Smooth muscle cell (in vitro differentiated cells): Measurements from ENCODE around the gene SPTBN2. TPM values are rescaled to one million over a fixed set of nuclear protein-coding genes. Genes with fewer than 3 reads are reported as not detected.

Experiments
- DNase-seq: peaks from one replicate; lab custom pipeline; 2025; ENCODE audit not compliant: unreplicated experiment; lab: John Stamatoyannopoulos, UW
- H2AFZ ChIP-seq: fragments of 200-600 bp; sonication (generic); 2 replicates; pipeline ENCODE4 v1.6.0; 2016; ENCODE audit warnings: antibody characterized with exemption, low read depth, mild to moderate bottlenecking
- H3F3A ChIP-seq: fragments of 200-600 bp; sonication (generic); 2 replicates; pipeline ENCODE4 v1.6.0; 2017; ENCODE audit warnings: antibody characterized with exemption, low read depth
- H3K27ac ChIP-seq: fragments of 200-600 bp; sonication (generic); 2 replicates; pipeline ENCODE4 v1.5.1; 2016; ENCODE audit warnings: low read depth, mild to moderate bottlenecking
- H3K27me3 ChIP-seq: fragments of 200-600 bp; sonication (generic); 2 replicates; pipeline ENCODE4 v1.6.1; 2016; ENCODE audit warnings: low read depth, mild to moderate bottlenecking
- H3K36me3 ChIP-seq: fragments of 200-600 bp; sonication (generic); 2 replicates; pipeline ENCODE4 v1.5.1; 2016; ENCODE audit warnings: low read depth
- H3K4me1 ChIP-seq: fragments of 200-600 bp; sonication (generic); 2 replicates; pipeline ENCODE4 v1.5.1; 2016; ENCODE audit warnings: low read depth
- H3K4me2 ChIP-seq: fragments of 200-600 bp; sonication (generic); 2 replicates; pipeline ENCODE4 v1.6.0; 2016; ENCODE audit warnings: mild to moderate bottlenecking
- H3K4me3 ChIP-seq: fragments of 200-600 bp; sonication (generic); 2 replicates; pipeline ENCODE4 v1.5.1; 2016; ENCODE audit warnings: mild to moderate bottlenecking
- H3K79me2 ChIP-seq: fragments of 200-600 bp; sonication (generic); 2 replicates; pipeline ENCODE4 v1.6.0; 2016; ENCODE audit warnings: low read depth, mild to moderate bottlenecking
- H3K9ac ChIP-seq: fragments of 200-600 bp; sonication (generic); 2 replicates; pipeline ENCODE4 v1.6.0; 2016; ENCODE audit warnings: low read depth
- H3K9me3 ChIP-seq: fragments of 200-600 bp; sonication (generic); replicated peaks from 2 replicates; pipeline ENCODE4 v1.5.1; 2016; ENCODE audit warnings: low read depth
- H4K20me1 ChIP-seq: fragments of 200-600 bp; sonication (generic); 2 replicates; pipeline ENCODE4 v1.6.0; 2016; ENCODE audit warnings: low read depth
- CTCF ChIP-seq: fragments of 200-600 bp; sonication (generic); IDR thresholded peaks from 2 replicates; pipeline ENCODE4 v1.5.1; 2017; ENCODE audit warnings: borderline replicate concordance, mild to moderate bottlenecking, antibody characterized with exemption; ENCODE audit not compliant: insufficient read depth, poor library complexity, severe bottlenecking
- whole genome bisulfite sequencing: methylation state at CpG from one replicate; pipeline ENCODE4 v1.1.7; 2016; ENCODE audit warnings: low lambda C conversion rate; 5-methylcytosine and 5-hydroxymethylcytosine counted together
- polyA plus RNA-seq: library from polyadenylated mRNA; unstranded; fragments of >200 nt; fragmentation: Nextera tagmentation; extraction: Ambion mirVana; gene quantifications from 2 replicates; pipeline ENCODE4 v1.2.1, GENCODE V29; 2016
- total RNA-seq: library from RNA; depleted of rRNA; stranded (reverse); fragments of >200 nt; gene quantifications from 2 replicates; pipeline ENCODE4 v1.2.3, GENCODE V29; 2014

SPTBN2 gene
- total and polyA plus RNA-seq, 2 experiments from 2014 or later = 15.7 to 20.9 TPM

- 79% methylated on average over 2 of the region's 2 CpGs for WGBS
- H4K20me1 ChIP-seq = no peaks in the 10 kb centered on the region
- DNase-seq = no peak
- H3K27me3 ChIP-seq = no peaks in the 10 kb centered on the region
- H3K9me3 ChIP-seq = no peaks in the 10 kb centered on the region
- H3F3A ChIP-seq = no peaks in the 10 kb centered on the region
- H3K9ac ChIP-seq = no peak overlapping the region
- H3K79me2 ChIP-seq = no peaks in the 10 kb centered on the region
- H3K36me3 ChIP-seq = no peaks in the 10 kb centered on the region
- H3K4me2 ChIP-seq = no peak overlapping the region
- no peak overlapping the region for H3K27ac ChIP-seq
- H2AFZ ChIP-seq = no peak overlapping the region
- peaks cover 4% of the 10 kb centered on the region for H3K4me1 ChIP-seq
- TF ChIP-seq CTCF = no peak
- no peak overlapping the region for H3K4me3 ChIP-seq
These were observed 37.7 kb upstream of the SPTBN2 start for GRCh38 chr11:66766681-66767080.

- DNase-seq = no peak
- Histone ChIP-seq H3K4me3 (no peak overlapping the region), H3K27me3 (no peaks in the 10 kb centered on the region), H3K27ac (no peak overlapping the region), H4K20me1 (no peaks in the 10 kb centered on the region), H2AFZ (no peak overlapping the region), H3K9me3 (no peaks in the 10 kb centered on the region), H3K79me2 (no peaks in the 10 kb centered on the region), H3K4me1 (no peaks in the 10 kb centered on the region), H3F3A (no peaks in the 10 kb centered on the region), H3K9ac (no peak overlapping the region), H3K4me2 (no peak overlapping the region), H3K36me3 (no peaks in the 10 kb centered on the region)
- no peak for TF ChIP-seq CTCF
- 98% methylated on average over 26 of the region's 27 CpGs for WGBS
These were observed 33.1 kb upstream of the SPTBN2 start for GRCh38 chr11:66762088-66762487.

- Histone ChIP-seq H2AFZ (no peak overlapping the region), H3K27me3 (no peaks in the 10 kb centered on the region), H3K9ac (no peak overlapping the region), H3K4me1 (no peaks in the 10 kb centered on the region), H3K9me3 (no peaks in the 10 kb centered on the region), H4K20me1 (peaks cover 9% of the 10 kb centered on the region), H3K4me3 (no peak overlapping the region), H3K4me2 (no peak overlapping the region), H3K36me3 (no peaks in the 10 kb centered on the region), H3F3A (no peaks in the 10 kb centered on the region), H3K27ac (no peak overlapping the region), H3K79me2 (peaks cover 32% of the 10 kb centered on the region)
- no peak for TF ChIP-seq CTCF
- WGBS = 98% methylated on average over 4 of the region's 4 CpGs
- DNase-seq = no peak
These were observed 23.1 kb upstream of the SPTBN2 start for GRCh38 chr11:66752148-66752547.

GRCh38 chr11:66749091-66749490, 20.1 kb upstream of the SPTBN2 start:
- DNase-seq = no peak
- H3K4me2 ChIP-seq = peak overlapping the region; percentile 2
- WGBS = 75% methylated on average over 2 of the region's 2 CpGs
- no peak overlapping the region for H3K4me3 ChIP-seq
- TF ChIP-seq CTCF = no peak
- no peaks in the 10 kb centered on the region for H3K27me3 ChIP-seq
- H4K20me1 ChIP-seq = peaks cover 9% of the 10 kb centered on the region
- no peak overlapping the region for H3K9ac ChIP-seq
- H3K36me3 ChIP-seq = no peaks in the 10 kb centered on the region
- no peak overlapping the region for H2AFZ ChIP-seq
- peak overlapping the region; percentile 11 for H3K27ac ChIP-seq
- H3F3A ChIP-seq = no peaks in the 10 kb centered on the region
- peaks cover 4% of the 10 kb centered on the region for H3K4me1 ChIP-seq
- H3K79me2 ChIP-seq = peaks cover 48% of the 10 kb centered on the region
- H3K9me3 ChIP-seq = no peaks in the 10 kb centered on the region
